ENCODE results near the gene MOGAT3. TPM values are rescaled to one million over a fixed set of nuclear protein-coding genes. Genes with fewer than 3 reads are reported as not detected.
A peak's percentile ranks its signal among the peaks of the same experiment; 100 is the strongest.

Gene MOGAT3
- total and polyA plus RNA-seq, 9 of the 15 experiments (the other 6 are each of a cell fraction or from before 2014, with no cell fraction given) = 0.07 to 0.17 (median 0.13) TPM; not detected in 6

- H3K9me1 ChIP-seq (ENCODE audit: control insufficient read depth, insufficient read depth, low read length) = peaks cover 6% of the 10 kb centered on the region
- under 1% methylated on average over 13 of the region's 19 CpGs for WGBS (ENCODE audit: insufficient coverage, low coverage, missing lambda C conversion rate)
- intact Hi-C loops (cut with micrococcal nuclease) (no loop called here), in situ Hi-C loops (cut with MboI) (no loop called here)
- FAIRE-seq (no peak), ATAC-seq (no peak), DNase-seq (ENCODE audit: extremely low read depth in 1 of 4, low spot score in 3 of 4) (peak in 2 of 4 experiments; percentile 20 to 58)
- no TSS peak for BruUV-seq (replicated peaks)
- no peak overlapping the region for H3K4me2 ChIP-seq (ENCODE audit: insufficient read depth, low read length)
- H3K27me3 ChIP-seq (ENCODE audit: control insufficient read depth in 2 of 2, insufficient read depth in 2 of 2, low read length in 2 of 2) = peaks cover 20 to 37% of the 10 kb centered on the region in 2 experiments; a peak in 4 of 5 replicates
- POLR2A ChIA-PET = no interaction called here
- H3K79me2 ChIP-seq (ENCODE audit: control insufficient read depth, insufficient read depth, low read length) = no peaks in the 10 kb centered on the region
- no peak overlapping the region for H3K4me3 ChIP-seq
- CTCF ChIA-PET (ENCODE audit: low intra/inter-chr PET ratio) = no interaction called here
- no peak overlapping the region for H3K27ac ChIP-seq (ENCODE audit: extremely low read depth, low read depth, low read length)
- no peak overlapping the region; a peak in 1 of 4 replicates for H3K9ac ChIP-seq (ENCODE audit: insufficient read depth in 1 of 2, low read depth in 2 of 2, low read length in 2 of 2)
- H4K20me1 ChIP-seq (replicated peaks; ENCODE audit: control insufficient read depth, insufficient read depth, low read length) = peaks cover 26% of the 10 kb centered on the region
- H3K36me3 ChIP-seq (ENCODE audit: control insufficient read depth, insufficient read depth, low read length) = no peaks in the 10 kb centered on the region; the same call in 2 of the 3 replicates
- no peaks in the 10 kb centered on the region for H3K9me3 ChIP-seq (replicated peaks; ENCODE audit: control insufficient read depth, insufficient read depth, low read depth, low read length)
- H3K4me1 ChIP-seq (replicated peaks in 1 of 2; ENCODE audit: control insufficient read depth in 2 of 2, insufficient read depth in 2 of 2, low read length in 2 of 2) = peaks cover 36 to 69% of the 10 kb centered on the region in 2 experiments
- no peak overlapping the region for H2AFZ ChIP-seq (ENCODE audit: low read depth, low read length)
- TF ChIP-seq, protein P1, sequence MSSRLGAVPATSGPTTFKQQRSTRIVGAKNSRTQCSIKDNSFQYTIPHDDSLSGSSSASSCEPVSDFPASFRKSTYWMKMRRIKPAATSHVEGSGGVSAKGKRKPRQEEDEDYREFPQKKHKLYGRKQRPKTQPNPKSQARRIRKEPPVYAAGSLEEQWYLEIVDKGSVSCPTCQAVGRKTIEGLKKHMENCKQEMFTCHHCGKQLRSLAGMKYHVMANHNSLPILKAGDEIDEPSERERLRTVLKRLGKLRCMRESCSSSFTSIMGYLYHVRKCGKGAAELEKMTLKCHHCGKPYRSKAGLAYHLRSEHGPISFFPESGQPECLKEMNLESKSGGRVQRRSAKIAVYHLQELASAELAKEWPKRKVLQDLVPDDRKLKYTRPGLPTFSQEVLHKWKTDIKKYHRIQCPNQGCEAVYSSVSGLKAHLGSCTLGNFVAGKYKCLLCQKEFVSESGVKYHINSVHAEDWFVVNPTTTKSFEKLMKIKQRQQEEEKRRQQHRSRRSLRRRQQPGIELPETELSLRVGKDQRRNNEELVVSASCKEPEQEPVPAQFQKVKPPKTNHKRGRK (tag; IDR thresholded peaks at IDR 0.05) = peak; percentile 42; the same call in 1 of the 2 replicates
- 0 out of 2 replicates have a peak, but pooled peaks have one; percentile 30 for TF ChIP-seq FOSL1 (tag; conservative IDR thresholded peaks at IDR 0.05)
- TF ChIP-seq ZNF766 (CRISPR knock-in tag; conservative IDR thresholded peaks at IDR 0.05) = no peak
- TF ChIP-seq BHLHE40 (IDR thresholded peaks at IDR 0.05; ENCODE audit: low read length) = peak; percentile 57
- no peak for TF ChIP-seq ZNF184 (CRISPR knock-in tag; IDR thresholded peaks at IDR 0.05)
- peak; percentile 77 for TF ChIP-seq EGR1 (conservative IDR thresholded peaks at IDR 0.05)
- peak; percentile 17; the same call in 1 of the 2 replicates for TF ChIP-seq JUND (IDR thresholded peaks at IDR 0.05; ENCODE audit: borderline replicate concordance, low read depth, low read length)
- no peak for TF ChIP-seq JUND (tag; IDR thresholded peaks at IDR 0.05; ENCODE audit: borderline replicate concordance, low read depth, low read length)
- no peak for TF ChIP-seq ZBTB7A (IDR thresholded peaks at IDR 0.05; ENCODE audit: borderline replicate concordance, control insufficient read depth, low read depth, low read length)
- TF ChIP-seq FOXA3 (CRISPR knock-in tag; conservative IDR thresholded peaks at IDR 0.05 in 1 of 2, IDR thresholded peaks at IDR 0.05 in 1 of 2) = no peak
- no peak for TF ChIP-seq RBBP5 (IDR thresholded peaks at IDR 0.05; ENCODE audit: borderline replicate concordance, insufficient read depth, low read length, poor library complexity, severe bottlenecking)
- no peak for TF ChIP-seq POLR2AphosphoS5 (IDR thresholded peaks at IDR 0.05; ENCODE audit: control insufficient read depth, insufficient read depth, low read depth, low read length)
- peak; percentile 37 to 50; a peak in 1 of 4 replicates for TF ChIP-seq KDM1A (IDR thresholded peaks at IDR 0.05)
- TF ChIP-seq NR2C2 (CRISPR knock-in tag; IDR thresholded peaks at IDR 0.05) = no peak
- TF ChIP-seq NR2C2 (tag; IDR thresholded peaks at IDR 0.05) = no peak
- TF ChIP-seq, protein P2, sequence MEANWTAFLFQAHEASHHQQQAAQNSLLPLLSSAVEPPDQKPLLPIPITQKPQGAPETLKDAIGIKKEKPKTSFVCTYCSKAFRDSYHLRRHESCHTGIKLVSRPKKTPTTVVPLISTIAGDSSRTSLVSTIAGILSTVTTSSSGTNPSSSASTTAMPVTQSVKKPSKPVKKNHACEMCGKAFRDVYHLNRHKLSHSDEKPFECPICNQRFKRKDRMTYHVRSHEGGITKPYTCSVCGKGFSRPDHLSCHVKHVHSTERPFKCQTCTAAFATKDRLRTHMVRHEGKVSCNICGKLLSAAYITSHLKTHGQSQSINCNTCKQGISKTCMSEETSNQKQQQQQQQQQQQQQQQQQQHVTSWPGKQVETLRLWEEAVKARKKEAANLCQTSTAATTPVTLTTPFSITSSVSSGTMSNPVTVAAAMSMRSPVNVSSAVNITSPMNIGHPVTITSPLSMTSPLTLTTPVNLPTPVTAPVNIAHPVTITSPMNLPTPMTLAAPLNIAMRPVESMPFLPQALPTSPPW (CRISPR knock-in tag; IDR thresholded peaks at IDR 0.05) = 0 out of 2 replicates have a peak, but pooled peaks have one; percentile 1
These were observed 33.8 kb downstream of the MOGAT3 start for GRCh38 chr7:101166909-101167644.

All from K562 (cell line).